ENCODE data around the gene PYROXD2. TPM values are rescaled to one million over a fixed set of nuclear protein-coding genes. Genes with fewer than 3 reads are reported as not detected.

PYROXD2 gene
- total RNA-seq, 1 donor from 2014 or later: 23.1 TPM

Other genes with a start within 250 kb of the PYROXD2 start
- 4.9 TPM for gene LOXL4, start 147.0 kb downstream of the PYROXD2 start, total RNA-seq
- 83.2 TPM for gene HPS1, start 31.8 kb upstream of the PYROXD2 start, total RNA-seq